ENCODE measurements around the gene MTR. TPM values are rescaled to one million over a fixed set of nuclear protein-coding genes. Genes with fewer than 3 reads are reported as not detected.

MTR gene
- total and polyA plus RNA-seq, 2 donors (not counting 1 experiment from before 2014, with no cell fraction given), result 9.9 to 49.1 TPM

DNA sequence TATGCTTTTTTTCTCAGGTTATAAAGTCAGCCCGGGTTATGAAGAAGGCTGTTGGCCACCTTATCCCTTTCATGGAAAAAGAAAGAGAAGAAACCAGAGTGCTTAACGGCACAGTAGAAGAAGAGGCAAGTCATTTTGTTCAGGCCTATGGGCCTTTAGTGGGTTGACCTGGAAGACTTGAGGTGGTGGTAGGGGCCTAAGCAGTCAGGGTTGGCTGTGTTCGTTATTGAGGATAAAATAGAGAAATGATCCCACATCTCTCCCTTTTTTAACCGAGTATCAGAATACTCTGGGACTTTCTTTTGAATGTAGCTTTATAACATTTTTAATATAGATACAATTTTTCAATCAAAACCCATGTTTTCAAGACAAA, 67.1 kb downstream of the MTR start:
- Mint-ChIP-seq H3K9me3 (ENCODE audit: insufficient read depth) (no peaks in the 10 kb centered on the region), H3K4me3 (no peak overlapping the region), H3K27ac (no peak overlapping the region), H3K4me1 (no peaks in the 10 kb centered on the region), H3K27me3 (no peaks in the 10 kb centered on the region)
- Histone ChIP-seq H3K27ac (ENCODE audit: low read length in 2 of 2) (no peak overlapping the region), H3K4me1 (ENCODE audit: control insufficient read depth in 2 of 2, insufficient read depth in 2 of 2, low read length in 2 of 2) (no peaks in the 10 kb centered on the region), H3K4me2 (replicated peaks; ENCODE audit: low read depth, low read length, poor library complexity, severe bottlenecking) (no peak overlapping the region), H3K36me3 (replicated peaks in 1 of 2; ENCODE audit: control extremely low read depth in 1 of 2, control insufficient read depth in 1 of 2, extremely low read depth in 1 of 2, insufficient read depth in 2 of 2, low read length in 1 of 2) (peaks cover 6 to 67% of the 10 kb centered on the region in 2 experiments), H4K20me1 (ENCODE audit: control insufficient read depth, insufficient read depth, low read length, poor library complexity, severe bottlenecking) (no peaks in the 10 kb centered on the region), H3K79me2 (ENCODE audit: control insufficient read depth, insufficient read depth, low read length) (no peaks in the 10 kb centered on the region), H3K9ac (ENCODE audit: low read length) (no peak overlapping the region), H2AFZ (ENCODE audit: insufficient read depth, low read depth, low read length, poor library complexity, severe bottlenecking) (no peak overlapping the region), H3K27me3 (replicated peaks in 1 of 4; ENCODE audit: control extremely low read depth in 1 of 4, control insufficient read depth in 3 of 4, insufficient read depth in 4 of 4, low read length in 3 of 4) (no peaks in the 10 kb centered on the region), H3K9me3 (ENCODE audit: control extremely low read depth in 1 of 3, control insufficient read depth in 2 of 3, insufficient read depth in 1 of 3, low read length in 2 of 3) (peaks cover 0 to 1% (median 0%) of the 10 kb centered on the region in 3 donors), H3K4me3 (ENCODE audit: control extremely low read depth in 1 of 5, extremely low read depth in 1 of 5, insufficient read depth in 1 of 5, low read depth in 2 of 5, low read length in 4 of 5) (no peak overlapping the region)
- POLR2A ChIA-PET, result no interaction called here
- TF ChIP-seq, protein P1, sequence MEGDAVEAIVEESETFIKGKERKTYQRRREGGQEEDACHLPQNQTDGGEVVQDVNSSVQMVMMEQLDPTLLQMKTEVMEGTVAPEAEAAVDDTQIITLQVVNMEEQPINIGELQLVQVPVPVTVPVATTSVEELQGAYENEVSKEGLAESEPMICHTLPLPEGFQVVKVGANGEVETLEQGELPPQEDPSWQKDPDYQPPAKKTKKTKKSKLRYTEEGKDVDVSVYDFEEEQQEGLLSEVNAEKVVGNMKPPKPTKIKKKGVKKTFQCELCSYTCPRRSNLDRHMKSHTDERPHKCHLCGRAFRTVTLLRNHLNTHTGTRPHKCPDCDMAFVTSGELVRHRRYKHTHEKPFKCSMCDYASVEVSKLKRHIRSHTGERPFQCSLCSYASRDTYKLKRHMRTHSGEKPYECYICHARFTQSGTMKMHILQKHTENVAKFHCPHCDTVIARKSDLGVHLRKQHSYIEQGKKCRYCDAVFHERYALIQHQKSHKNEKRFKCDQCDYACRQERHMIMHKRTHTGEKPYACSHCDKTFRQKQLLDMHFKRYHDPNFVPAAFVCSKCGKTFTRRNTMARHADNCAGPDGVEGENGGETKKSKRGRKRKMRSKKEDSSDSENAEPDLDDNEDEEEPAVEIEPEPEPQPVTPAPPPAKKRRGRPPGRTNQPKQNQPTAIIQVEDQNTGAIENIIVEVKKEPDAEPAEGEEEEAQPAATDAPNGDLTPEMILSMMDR (IDR thresholded peaks at IDR 0.05), result no peak
- no peak for TF ChIP-seq EZH2 (IDR thresholded peaks at IDR 0.05; ENCODE audit: borderline replicate concordance, insufficient read depth, low read depth, low read length, poor library complexity, severe bottlenecking)
- 95% methylated on average over 2 of the region's 4 CpGs for WGBS (ENCODE audit: insufficient coverage)
- CTCF ChIA-PET, result interaction anchor here (0.8 kb wide), 1 partner anchor 758 kb away, joined by 3 read pairs; no protein-coding TSS in a partner anchor
- ATAC-seq (ENCODE audit: low read depth), result no peak
- intact Hi-C loops (cut with micrococcal nuclease), result no loop called here
- no peak for DNase-seq

DNA sequence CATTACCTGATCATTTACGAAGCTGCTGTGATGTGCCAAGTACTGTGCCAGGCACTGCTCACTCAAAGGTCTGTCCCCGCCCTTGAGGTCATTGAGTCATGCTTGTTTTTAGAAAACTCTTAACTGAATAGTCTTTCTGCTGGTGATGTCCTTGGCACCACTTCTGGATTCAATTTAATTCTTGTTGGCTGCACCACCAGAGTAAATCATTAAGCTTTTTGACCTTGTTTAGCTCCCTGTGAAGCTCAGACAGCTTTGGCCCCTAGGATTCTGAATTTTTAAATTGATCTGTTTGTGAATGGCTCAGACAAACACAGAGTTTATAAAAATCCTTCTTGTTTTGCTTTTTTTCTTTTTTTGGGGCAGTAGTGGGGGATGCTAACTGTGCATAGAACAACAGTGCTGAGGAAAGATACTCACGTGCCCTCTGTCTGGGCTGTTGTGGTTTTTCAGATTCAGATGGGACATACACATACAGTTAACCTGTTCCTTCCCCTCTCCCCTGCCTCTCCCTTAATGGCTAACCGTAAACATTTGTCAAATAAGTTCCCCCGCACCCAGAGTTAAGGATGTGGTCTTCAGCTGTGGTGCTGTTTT, 67.6 kb downstream of the MTR start:
- 93% methylated on average over 2 of the region's 5 CpGs for WGBS (ENCODE audit: insufficient coverage)
- Histone ChIP-seq H3K9me3 (ENCODE audit: control extremely low read depth in 1 of 3, control insufficient read depth in 2 of 3, insufficient read depth in 1 of 3, low read length in 2 of 3) (peaks cover 0 to 1% (median 0%) of the 10 kb centered on the region in 3 donors), H3K79me2 (ENCODE audit: control insufficient read depth, insufficient read depth, low read length) (no peaks in the 10 kb centered on the region), H3K4me2 (replicated peaks; ENCODE audit: low read depth, low read length, poor library complexity, severe bottlenecking) (no peak overlapping the region), H3K9ac (ENCODE audit: low read length) (no peak overlapping the region), H3K4me3 (ENCODE audit: control extremely low read depth in 1 of 5, extremely low read depth in 1 of 5, insufficient read depth in 1 of 5, low read depth in 2 of 5, low read length in 4 of 5) (no peak overlapping the region), H3K36me3 (replicated peaks in 1 of 2; ENCODE audit: control extremely low read depth in 1 of 2, control insufficient read depth in 1 of 2, extremely low read depth in 1 of 2, insufficient read depth in 2 of 2, low read length in 1 of 2) (peaks cover 6 to 63% of the 10 kb centered on the region in 2 experiments), H3K27ac (ENCODE audit: low read length in 2 of 2) (no peak overlapping the region), H3K4me1 (ENCODE audit: control insufficient read depth in 2 of 2, insufficient read depth in 2 of 2, low read length in 2 of 2) (no peaks in the 10 kb centered on the region), H3K27me3 (replicated peaks in 1 of 4; ENCODE audit: control extremely low read depth in 1 of 4, control insufficient read depth in 3 of 4, insufficient read depth in 4 of 4, low read length in 3 of 4) (no peaks in the 10 kb centered on the region), H4K20me1 (ENCODE audit: control insufficient read depth, insufficient read depth, low read length, poor library complexity, severe bottlenecking) (no peaks in the 10 kb centered on the region), H2AFZ (ENCODE audit: insufficient read depth, low read depth, low read length, poor library complexity, severe bottlenecking) (no peak overlapping the region)
- intact Hi-C loops (cut with micrococcal nuclease), result no loop called here
- no peaks in the 10 kb centered on the region for H3K4me1 Mint-ChIP-seq
- TF ChIP-seq EZH2 (IDR thresholded peaks at IDR 0.05; ENCODE audit: borderline replicate concordance, insufficient read depth, low read depth, low read length, poor library complexity, severe bottlenecking), result no peak
- TF ChIP-seq, protein P1 (IDR thresholded peaks at IDR 0.05), result no peak
- H3K27ac Mint-ChIP-seq, result no peak overlapping the region
- no peaks in the 10 kb centered on the region for H3K27me3 Mint-ChIP-seq
- DNase-seq, result no peak
- ATAC-seq (ENCODE audit: low read depth), result no peak
- no peak overlapping the region for H3K4me3 Mint-ChIP-seq
- POLR2A ChIA-PET, result no interaction called here
- CTCF ChIA-PET, result no interaction called here
- no peaks in the 10 kb centered on the region for H3K9me3 Mint-ChIP-seq (ENCODE audit: insufficient read depth)
